Naive thymus-derived CD4-positive, alpha-beta T cell (primary cell): Measurements from ENCODE around the gene RELT. TPM values are rescaled to one million over a fixed set of nuclear protein-coding genes. Genes with fewer than 3 reads are reported as not detected.
A peak's percentile ranks its signal among the peaks of the same experiment; 100 is the strongest.

Experiments used
- ATAC-seq: fragments of 150-1000 bp; cut with Tn5 transposase; 2 replicates; pipeline ENCODE4 v1.10.0; 2021; ENCODE audit warnings: mild to moderate bottlenecking, moderate library complexity
- CTCF ChIA-PET: fragments of 350-600 bp; sonication (Branson Sonifier 250); formaldehyde crosslinking; loops from one replicate; lab custom pipeline; 2021; ENCODE audit warnings: antibody characterized with exemption; lab: Charles Lee
- POLR2A ChIA-PET: fragments of 350-600 bp; sonication (Branson Sonifier 250); formaldehyde crosslinking; loops from one replicate; lab custom pipeline; 2021; ENCODE audit warnings: antibody characterized with exemption, inconsistent platforms; lab: Charles Lee
- DNase-seq, 9 donors: peaks; one replicate each; pipeline versions ENCODE4 v3.0.0 to v3.0.0-alpha.2; 2020 to 2022; ENCODE audit warnings: mixed read lengths in 1 of 9
- H3K27ac ChIP-seq: one replicate; pipeline ENCODE4 v1.7.0; 2013; ENCODE audit warnings: mild to moderate bottlenecking, low read depth, low read length, moderate library complexity
- H3K27me3 ChIP-seq, 2 donors: one replicate each; pipeline ENCODE4 v1.7.0; 2013; ENCODE audit warnings: low read length in 2 of 2, mild to moderate bottlenecking in 2 of 2, moderate library complexity in 2 of 2; ENCODE audit not compliant: control insufficient read depth in 2 of 2, insufficient read depth in 2 of 2
- H3K36me3 ChIP-seq, 3 experiments: 1 replicate in 2 of 3; 2 replicates in 1 of 3; pipeline ENCODE4 v1.7.0; 2013; ENCODE audit warnings: low read length in 3 of 3, mild to moderate bottlenecking in 3 of 3, moderate library complexity in 1 of 3; ENCODE audit not compliant: insufficient read depth in 3 of 3, control insufficient read depth in 2 of 3
- H3K4me1 ChIP-seq, 2 donors: one replicate each; pipeline ENCODE4 v1.7.0; 2013; ENCODE audit warnings: low read length in 2 of 2, mild to moderate bottlenecking in 2 of 2, moderate library complexity in 1 of 2; ENCODE audit not compliant: control insufficient read depth in 2 of 2, insufficient read depth in 2 of 2
- H3K4me3 ChIP-seq: 2 replicates; pipeline ENCODE4 v1.7.0; 2013; ENCODE audit warnings: mild to moderate bottlenecking, low read length
- H3K9me3 ChIP-seq, 3 experiments: 1 replicate in 2 of 3; 2 replicates in 1 of 3; pipeline ENCODE4 v1.7.0; 2013; ENCODE audit warnings: low read length in 3 of 3; ENCODE audit not compliant: control insufficient read depth in 2 of 3
- H3K27ac Mint-ChIP-seq, 9 donors: one replicate each; pipeline ENCODE4 v1.8.0; 2020 to 2022; ENCODE audit warnings: mixed read lengths in 9 of 9, mild to moderate bottlenecking in 8 of 9, moderate library complexity in 5 of 9, inconsistent platforms in 2 of 9
- H3K27me3 Mint-ChIP-seq, 5 donors: one replicate each; pipeline ENCODE4 v1.8.0; 2021 to 2022; ENCODE audit warnings: mixed read lengths in 5 of 5, mild to moderate bottlenecking in 1 of 5
- H3K36me3 Mint-ChIP-seq, 5 donors: one replicate each; pipeline ENCODE4 v1.8.0; 2020 to 2022; ENCODE audit warnings: mixed read lengths in 5 of 5, mild to moderate bottlenecking in 3 of 5, inconsistent platforms in 1 of 5
- H3K4me1 Mint-ChIP-seq, 7 donors: one replicate each; pipeline ENCODE4 v1.8.0; 2020 to 2022; ENCODE audit warnings: mixed read lengths in 7 of 7, mild to moderate bottlenecking in 3 of 7, inconsistent platforms in 1 of 7
- H3K4me3 Mint-ChIP-seq, 10 donors: one replicate each; pipeline ENCODE4 v1.8.0; 2020 to 2022; ENCODE audit warnings: mild to moderate bottlenecking in 10 of 10, mixed read lengths in 10 of 10, moderate library complexity in 6 of 10, inconsistent platforms in 2 of 10
- H3K9me3 Mint-ChIP-seq, 11 donors: one replicate each; pipeline ENCODE4 v1.8.0; 2020 to 2022; ENCODE audit warnings: mixed read lengths in 11 of 11, mild to moderate bottlenecking in 4 of 11, inconsistent platforms in 1 of 11, moderate library complexity in 1 of 11
- intact Hi-C, 2 donors: fragments of 100-400 bp; cut with micrococcal nuclease; formaldehyde crosslinking; loops; one replicate each; pipeline ENCODE4 v1.15.1; 2023
- polyA plus RNA-seq, 2 donors: library from polyadenylated mRNA; unstranded; fragments of 300-500 nt; fragmentation: Illumina TruSeq; gene quantifications; one replicate each; pipeline ENCODE4 v1.2.3, GENCODE V29; 2021
- total RNA-seq, 6 experiments: library from RNA in 5 of 6; stranded (reverse) in 5 of 6; gene quantifications; 1 replicate in 5 of 6; 2 replicates in 1 of 6; pipeline ENCODE4 v1.2.3 and lab custom pipeline; 2021 to 2026

RELT gene
- total and polyA plus RNA-seq, 7 experiments from 2014 or later, result 2.0 to 275 (median 12.0) TPM

- H3K36me3 Mint-ChIP-seq, result peaks cover 0 to 4% (median 0%) of the 10 kb centered on the region in 5 donors
- DNase-seq (no peak), ATAC-seq (no peak)
- H3K27me3 ChIP-seq, result no peaks in the 10 kb centered on the region
- intact Hi-C loops, result loop anchor here in 1 of 2 donors (2.0 kb wide), 1 partner anchor 259 kb away; no protein-coding TSS in a partner anchor
- no peak overlapping the region for H3K4me3 ChIP-seq
- H3K36me3 ChIP-seq, result peaks cover 0 to 33% (median 0%) of the 10 kb centered on the region in 3 experiments
- H3K27me3 Mint-ChIP-seq, result no peaks in the 10 kb centered on the region
- H3K4me3 Mint-ChIP-seq, result no peak overlapping the region
- peaks cover 0 to 9% (median 0%) of the 10 kb centered on the region in 7 donors for H3K4me1 Mint-ChIP-seq
- H3K9me3 Mint-ChIP-seq, result peaks cover 0 to 1% (median 0%) of the 10 kb centered on the region in 11 donors
- CTCF ChIA-PET, result interaction anchor here (0.8 to 16.0 kb wide), 3 partner anchors 50 to 258 kb away, joined by 3 to 205 read pairs (median 13); no protein-coding TSS in a partner anchor
- POLR2A ChIA-PET, result no interaction called here
- no peaks in the 10 kb centered on the region for H3K4me1 ChIP-seq
- no peak overlapping the region for H3K27ac ChIP-seq
- peak overlapping the region in 5 of 9 donors; percentile 25 to 59 (median 42) for H3K27ac Mint-ChIP-seq
- no peaks in the 10 kb centered on the region for H3K9me3 ChIP-seq
Measured at GRCh38 chr11:73401924-73402833, 26.0 kb downstream of the RELT start.

- no peaks in the 10 kb centered on the region for H3K27me3 Mint-ChIP-seq
- CTCF ChIA-PET, result interaction anchor here (0.6 to 16.0 kb wide), 4 partner anchors 16 to 257 kb away, joined by 3 to 205 read pairs (median 8); no protein-coding TSS in a partner anchor
- DNase-seq (peak in 1 of 9 donors; percentile 30), ATAC-seq (peak; percentile 28)
- Histone ChIP-seq H3K27me3 (no peaks in the 10 kb centered on the region), H3K9me3 (no peaks in the 10 kb centered on the region), H3K4me3 (no peak overlapping the region), H3K27ac (no peak overlapping the region), H3K4me1 (no peaks in the 10 kb centered on the region), H3K36me3 (peaks cover 0 to 34% (median 0%) of the 10 kb centered on the region in 3 experiments)
- H3K4me1 Mint-ChIP-seq, result peaks cover 0 to 9% (median 0%) of the 10 kb centered on the region in 7 donors
- H3K4me3 Mint-ChIP-seq, result no peak overlapping the region
- H3K36me3 Mint-ChIP-seq, result peaks cover 0 to 4% (median 0%) of the 10 kb centered on the region in 5 donors
- intact Hi-C loops, result loop anchor here (1.0 to 2.0 kb wide), 2 partner anchors 258 kb away; no protein-coding TSS in a partner anchor
- H3K9me3 Mint-ChIP-seq, result peaks cover 0 to 1% (median 0%) of the 10 kb centered on the region in 11 donors
- POLR2A ChIA-PET, result no interaction called here
- H3K27ac Mint-ChIP-seq, result peak overlapping the region in 6 of 9 donors; percentile 7 to 48 (median 38)
Measured at GRCh38 chr11:73402834-73403185, 26.6 kb downstream of the RELT start.

DNA sequence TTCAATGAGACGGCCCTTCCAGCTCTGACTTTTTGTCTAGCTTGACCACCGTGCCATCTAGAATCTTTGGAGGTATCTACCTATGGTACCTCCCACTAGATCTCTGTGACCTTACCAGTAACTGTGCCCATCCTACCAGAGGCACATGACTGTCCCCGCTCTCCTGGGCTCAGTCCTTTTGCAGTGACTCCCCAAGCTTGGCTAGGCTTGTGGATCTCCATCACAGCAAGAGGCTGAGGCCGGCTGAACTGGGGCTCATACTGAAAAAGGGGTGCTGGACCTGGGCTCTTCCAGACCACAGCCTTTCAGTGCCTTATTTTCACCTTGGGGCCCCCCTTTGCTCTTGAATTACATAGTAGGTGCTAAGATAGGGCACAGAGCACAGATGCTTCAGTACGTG, 27.3 kb downstream of the RELT start:
- POLR2A ChIA-PET, result no interaction called here
- no peaks in the 10 kb centered on the region for H3K27me3 ChIP-seq
- no peaks in the 10 kb centered on the region for H3K4me1 ChIP-seq
- peaks cover 0 to 7% (median 3%) of the 10 kb centered on the region in 5 donors for H3K36me3 Mint-ChIP-seq
- H3K36me3 ChIP-seq, result peaks cover 0 to 36% (median 0%) of the 10 kb centered on the region in 3 experiments
- no peaks in the 10 kb centered on the region for H3K9me3 Mint-ChIP-seq
- H3K4me3 Mint-ChIP-seq, result no peak overlapping the region
- no peaks in the 10 kb centered on the region for H3K27me3 Mint-ChIP-seq
- H3K4me1 Mint-ChIP-seq, result peaks cover 0 to 9% (median 0%) of the 10 kb centered on the region in 7 donors
- H3K9me3 ChIP-seq, result no peaks in the 10 kb centered on the region
- intact Hi-C loops, result loop anchor here (1.0 to 2.0 kb wide), 2 partner anchors 257 to 258 kb away; no protein-coding TSS in a partner anchor
- no peak for DNase-seq
- peak overlapping the region in 3 of 9 donors; percentile 41 to 48 (median 42) for H3K27ac Mint-ChIP-seq
- no peak for ATAC-seq
- H3K27ac ChIP-seq, result no peak overlapping the region
- CTCF ChIA-PET, result interaction anchor here (1.8 to 16.0 kb wide), 2 partner anchors 52 to 256 kb away, joined by 13 to 205 read pairs; no protein-coding TSS in a partner anchor
- H3K4me3 ChIP-seq, result no peak overlapping the region

DNA sequence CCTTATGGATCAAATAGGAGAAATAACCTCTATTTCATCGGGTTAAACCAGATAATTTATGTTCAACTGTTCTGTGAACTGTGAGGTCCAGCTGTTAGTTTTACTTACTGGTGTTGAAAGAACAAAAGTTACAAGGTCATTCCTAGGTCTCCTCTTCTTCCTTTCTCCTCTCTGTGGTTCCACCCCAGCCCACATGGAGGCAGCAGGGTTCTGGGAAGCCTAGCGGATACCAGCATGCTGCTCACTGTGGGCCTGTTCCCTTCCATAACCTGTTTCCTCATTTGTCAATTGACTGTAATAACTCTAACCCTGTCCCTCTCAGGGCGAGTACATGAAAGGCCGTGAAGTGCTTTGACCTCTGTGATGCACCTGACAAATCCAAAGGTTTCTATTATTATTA, 27.8 kb downstream of the RELT start:
- H3K36me3 ChIP-seq, result peaks cover 0 to 41% (median 0%) of the 10 kb centered on the region in 3 experiments
- H3K36me3 Mint-ChIP-seq, result peaks cover 3 to 10% (median 4%) of the 10 kb centered on the region in 5 donors
- ChIA-PET CTCF (interaction anchor here (1.8 to 16.0 kb wide), 2 partner anchors 52 to 256 kb away, joined by 13 to 205 read pairs; no protein-coding TSS in a partner anchor), POLR2A (interaction anchor here (1.0 kb wide), 1 partner anchor 42 kb away, joined by 3 read pairs; no protein-coding TSS in a partner anchor)
- H3K4me3 Mint-ChIP-seq, result no peak overlapping the region
- no peaks in the 10 kb centered on the region for H3K27me3 Mint-ChIP-seq
- DNase-seq (no peak), ATAC-seq (peak; percentile 50)
- intact Hi-C loops, result no loop called here
- peaks cover 0 to 9% (median 0%) of the 10 kb centered on the region in 7 donors for H3K4me1 Mint-ChIP-seq
- no peaks in the 10 kb centered on the region for H3K9me3 ChIP-seq
- H3K27ac ChIP-seq, result no peak overlapping the region
- H3K9me3 Mint-ChIP-seq, result no peaks in the 10 kb centered on the region
- H3K4me1 ChIP-seq, result no peaks in the 10 kb centered on the region
- H3K27me3 ChIP-seq, result no peaks in the 10 kb centered on the region
- no peak overlapping the region for H3K4me3 ChIP-seq
- peak overlapping the region in 2 of 9 donors; percentile 42 to 54 for H3K27ac Mint-ChIP-seq

GRCh38 chr11:73404506-73405145, 28.4 kb downstream of the RELT start:
- ChIA-PET POLR2A (interaction anchor here (1.0 kb wide), 1 partner anchor 41 kb away, joined by 3 read pairs; no protein-coding TSS in a partner anchor), CTCF (no interaction called here)
- Mint-ChIP-seq H3K27ac (no peak overlapping the region), H3K36me3 (peaks cover 7 to 14% (median 8%) of the 10 kb centered on the region in 5 donors), H3K4me1 (peaks cover 0 to 6% (median 0%) of the 10 kb centered on the region in 7 donors), H3K9me3 (no peaks in the 10 kb centered on the region), H3K27me3 (no peaks in the 10 kb centered on the region), H3K4me3 (no peak overlapping the region)
- DNase-seq, result no peak
- ATAC-seq, result no peak
- peaks cover 0 to 47% (median 0%) of the 10 kb centered on the region in 3 experiments for H3K36me3 ChIP-seq
- no peaks in the 10 kb centered on the region for H3K4me1 ChIP-seq
- intact Hi-C loops, result no loop called here
- H3K27me3 ChIP-seq, result no peaks in the 10 kb centered on the region
- H3K9me3 ChIP-seq, result no peaks in the 10 kb centered on the region
- H3K4me3 ChIP-seq, result no peak overlapping the region
- H3K27ac ChIP-seq, result no peak overlapping the region

DNA sequence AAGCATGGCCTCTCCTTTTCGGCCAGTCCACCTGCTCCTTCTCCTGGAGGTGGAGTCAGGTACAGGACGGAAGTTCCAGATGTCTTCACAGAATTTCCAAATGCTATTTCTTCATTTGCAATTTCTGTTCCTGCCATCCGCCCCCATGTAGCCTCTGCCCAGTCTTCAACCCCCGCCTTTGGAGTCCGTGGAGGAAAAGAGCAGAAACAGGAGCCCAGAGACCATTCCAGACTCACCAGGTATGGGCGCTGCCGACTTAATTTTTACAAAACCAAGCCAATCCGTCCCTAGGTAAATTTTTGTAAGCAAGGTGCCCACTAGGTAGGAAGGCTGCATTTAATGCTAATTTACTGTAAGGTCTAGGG, 28.9 kb downstream of the RELT start:
- Mint-ChIP-seq H3K4me3 (no peak overlapping the region), H3K27me3 (no peaks in the 10 kb centered on the region)

More for the DNA sequence above, 28.9 kb downstream of the RELT start:
- Histone ChIP-seq H3K27me3 (no peaks in the 10 kb centered on the region), H3K36me3 (peaks cover 0 to 48% (median 0%) of the 10 kb centered on the region in 3 experiments), H3K9me3 (no peaks in the 10 kb centered on the region), H3K4me1 (no peaks in the 10 kb centered on the region), H3K4me3 (no peak overlapping the region), H3K27ac (no peak overlapping the region)
- Mint-ChIP-seq H3K4me1 (peaks cover 0 to 6% (median 0%) of the 10 kb centered on the region in 7 donors), H3K36me3 (peaks cover 7 to 14% (median 8%) of the 10 kb centered on the region in 5 donors), H3K9me3 (no peaks in the 10 kb centered on the region), H3K27ac (no peak overlapping the region)
- ATAC-seq (no peak), DNase-seq (no peak)
- POLR2A ChIA-PET, result interaction anchor here (1.0 kb wide), 1 partner anchor 41 kb away, joined by 3 read pairs; no protein-coding TSS in a partner anchor
- CTCF ChIA-PET, result no interaction called here
- intact Hi-C loops, result no loop called here
